Posterior vena cava (tissue), 2 donors: ENCODE data around the gene PPP1R36. TPM values are rescaled to one million over a fixed set of nuclear protein-coding genes. Genes with fewer than 3 reads are reported as not detected.
"Not testable (repeated sequence)": the region's sequence is repeated elsewhere in the genome, so short reads cannot be mapped to it uniquely, and the experiment has no call there.

ENCODE experiments used
- DNase-seq: peaks from one replicate; pipeline ENCODE4 v3.0.0-alpha.2; 2020; ENCODE audit warnings: low spot score
- intact Hi-C, 2 donors: fragments of 100-400 bp; cut with DNase I; formaldehyde crosslinking; loops; one replicate each; pipeline versions ENCODE4 v1.14.1 to v1.14.2; 2022 to 2023
- total RNA-seq, 2 donors: library from RNA; stranded (reverse); fragmentation: NEBNext Ultra II Directional; extraction: Animal tissue kit (Norgen Biotek cat#: 25700); gene quantifications; one replicate each; pipeline ENCODE4 v1.2.1, GENCODE V29; 2021
- donor health status: DM: yes; HTN: yes; CAD: no.
- donor health status: DM: yes; HTN: yes; CAD: no.

PPP1R36 gene
- total RNA-seq, 2 donors from 2014 or later, result 0.62 to 0.65 TPM

DNA sequence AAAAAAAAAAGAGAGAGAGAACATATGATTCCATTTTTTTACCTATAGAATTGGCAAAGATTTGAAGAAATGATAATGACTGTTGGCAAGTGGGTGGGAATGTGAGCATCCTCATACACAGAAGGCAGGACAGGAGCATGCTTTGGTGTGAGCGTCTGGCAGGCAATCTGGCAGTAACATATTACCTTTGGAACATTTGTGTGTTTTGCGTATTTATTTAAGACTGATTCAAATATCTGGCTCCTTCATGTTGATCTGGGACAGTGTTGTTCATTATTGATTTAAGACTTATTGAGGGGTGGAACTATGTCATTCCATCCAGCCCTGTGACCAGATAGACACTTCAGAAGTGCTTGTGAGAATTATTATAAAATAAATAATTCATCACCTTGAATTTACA is 53.1 kb downstream of the PPP1R36 start:
- intact Hi-C loops, result loop anchor here in 1 of 2 donors (1.0 kb wide), 1 partner anchor 22 kb away; no protein-coding TSS in a partner anchor
- DNase-seq, result no peak

GRCh38 chr14:64604001-64604400 is 54.2 kb downstream of the PPP1R36 start:
- no peak for DNase-seq
- intact Hi-C loops, result no loop called here

DNA sequence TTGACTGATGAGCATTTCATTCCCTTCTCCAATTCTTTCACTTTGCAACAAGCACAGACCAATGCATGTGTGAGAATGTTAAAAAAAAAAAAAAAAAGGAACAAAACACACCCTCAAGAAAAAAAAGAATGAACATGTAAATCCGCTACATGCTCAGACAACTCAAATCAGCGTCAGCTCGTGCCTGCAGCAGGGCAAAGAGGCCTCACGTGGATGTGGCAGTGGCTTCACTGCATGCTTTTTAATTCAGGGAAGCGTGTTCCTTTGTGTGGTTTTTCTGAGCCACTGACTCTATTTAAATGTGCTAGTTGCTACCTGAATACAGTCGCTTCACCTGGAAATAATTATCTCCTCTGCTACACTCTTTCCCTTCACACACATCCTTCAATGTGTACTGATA is 55.1 kb downstream of the PPP1R36 start:
- no peak for DNase-seq
- intact Hi-C loops, result no loop called here

DNA sequence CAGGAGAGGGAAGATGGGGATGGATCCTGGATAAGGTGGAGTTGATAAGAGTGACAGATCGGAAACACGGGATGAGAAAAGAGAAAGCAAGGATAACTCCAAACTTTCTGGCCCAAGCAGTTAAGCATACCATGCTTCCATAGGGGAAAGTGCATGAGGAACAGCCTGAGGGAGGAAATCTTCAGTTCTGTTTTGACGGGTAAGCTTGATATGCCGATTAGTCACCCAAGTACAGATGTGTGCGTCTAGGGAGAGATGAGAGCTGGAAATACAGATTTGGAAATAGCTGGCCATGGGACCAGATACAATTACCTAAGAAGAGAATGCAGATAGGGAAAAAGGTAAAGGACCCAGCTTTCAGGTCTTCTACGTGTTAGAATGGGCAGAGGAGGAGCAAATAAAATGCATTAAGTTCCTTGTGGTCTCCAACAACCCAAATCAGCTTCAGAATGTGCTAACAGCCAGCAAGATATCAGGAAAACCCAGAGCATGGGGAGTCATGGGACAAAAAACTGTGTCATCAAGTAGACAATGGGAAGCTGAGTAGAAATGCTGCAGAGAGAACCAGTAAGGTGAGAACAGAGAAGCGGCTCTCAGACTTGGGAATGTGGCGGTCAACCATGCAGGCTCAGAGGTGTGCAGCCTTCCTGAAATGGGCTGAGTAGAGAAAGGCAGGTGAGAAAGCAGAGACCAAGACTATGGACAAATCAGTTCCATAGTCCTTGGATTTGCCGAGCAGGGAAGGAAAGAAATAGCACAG is 56.3 kb downstream of the PPP1R36 start:
- no peak for DNase-seq
- intact Hi-C loops, result no loop called here

DNA sequence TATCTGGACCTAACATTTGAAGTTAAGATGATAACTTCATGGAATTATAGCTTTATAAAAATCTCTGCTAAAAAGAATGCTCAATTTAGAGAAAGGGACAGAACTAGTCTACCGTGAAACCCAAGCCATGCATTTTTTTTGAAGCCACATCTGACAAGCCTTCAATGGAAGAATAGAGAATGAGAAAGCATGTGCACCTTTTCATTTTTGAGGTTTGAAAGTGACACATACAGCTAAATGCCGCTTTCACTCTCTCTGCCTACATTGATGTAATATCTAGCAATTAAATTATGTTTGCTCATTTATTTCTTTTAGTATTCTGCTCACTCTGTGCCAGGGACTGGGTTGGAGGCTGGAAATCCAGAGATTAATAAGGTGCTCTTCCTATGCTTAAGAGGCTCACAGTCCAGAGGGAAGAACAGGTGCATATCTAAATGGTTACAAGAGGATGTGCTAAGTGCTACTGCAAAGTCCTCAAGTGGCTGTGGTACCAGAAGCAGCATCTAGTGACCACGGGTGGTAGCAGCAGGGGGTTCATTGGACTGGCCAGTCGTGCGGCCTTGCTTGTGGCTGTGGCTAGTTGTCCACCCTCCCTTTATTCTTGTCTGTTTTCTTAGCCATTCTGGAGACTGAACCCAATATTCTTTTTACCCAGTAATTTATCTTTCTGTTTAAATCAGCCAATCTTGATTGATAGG is 60.4 kb downstream of the PPP1R36 start:
- intact Hi-C loops, result no loop called here
- no peak for DNase-seq

DNA sequence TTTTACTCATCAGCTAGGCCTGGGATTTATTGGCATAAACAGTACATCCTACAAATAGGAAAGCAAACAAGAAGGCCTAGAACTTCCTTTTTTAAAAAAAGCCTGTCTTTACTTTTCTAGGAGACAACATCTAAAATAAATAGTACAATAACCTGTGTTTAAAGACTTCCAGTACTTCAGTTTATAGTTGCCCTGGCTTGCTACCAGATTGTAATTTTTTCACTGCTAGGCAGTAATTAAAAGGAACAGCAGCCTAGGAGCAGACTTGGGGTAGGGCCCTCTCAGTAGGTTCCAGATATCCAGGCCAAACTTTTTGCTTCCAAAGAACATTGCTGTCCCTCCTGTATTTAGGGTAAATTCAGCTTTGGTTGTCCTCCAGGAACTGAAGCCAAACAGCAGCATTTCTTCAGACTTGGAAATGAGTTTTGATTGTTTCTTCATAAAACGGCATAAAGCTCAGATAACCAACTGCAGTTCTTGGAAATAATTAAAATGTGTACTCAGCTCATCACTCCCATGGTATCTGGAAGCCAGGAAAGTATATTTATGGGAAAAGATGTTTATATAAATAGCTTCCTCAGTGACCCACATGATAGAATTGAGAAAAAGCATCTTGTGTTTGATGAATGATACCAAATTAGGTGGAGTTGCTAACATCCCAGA is 61.7 kb downstream of the PPP1R36 start:
- intact Hi-C loops, result no loop called here
- no peak for DNase-seq

DNA sequence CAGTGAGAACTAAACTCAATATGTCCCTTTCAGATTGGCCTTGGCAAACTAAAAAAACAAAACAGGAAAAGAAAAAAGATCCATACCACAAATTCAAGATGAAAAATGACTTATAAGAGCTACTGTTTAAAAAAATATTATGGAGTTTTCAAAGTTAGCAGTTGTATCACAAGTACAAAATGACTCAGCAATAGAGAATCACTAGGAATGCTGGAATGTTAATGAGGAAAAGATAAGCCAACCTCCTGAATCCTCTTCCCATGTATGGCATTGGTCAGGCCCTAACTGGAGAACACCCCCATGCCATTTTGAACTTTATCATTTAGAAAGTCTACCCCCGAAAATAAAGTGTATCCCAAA is 62.2 kb downstream of the PPP1R36 start:
- intact Hi-C loops, result no loop called here

DNA sequence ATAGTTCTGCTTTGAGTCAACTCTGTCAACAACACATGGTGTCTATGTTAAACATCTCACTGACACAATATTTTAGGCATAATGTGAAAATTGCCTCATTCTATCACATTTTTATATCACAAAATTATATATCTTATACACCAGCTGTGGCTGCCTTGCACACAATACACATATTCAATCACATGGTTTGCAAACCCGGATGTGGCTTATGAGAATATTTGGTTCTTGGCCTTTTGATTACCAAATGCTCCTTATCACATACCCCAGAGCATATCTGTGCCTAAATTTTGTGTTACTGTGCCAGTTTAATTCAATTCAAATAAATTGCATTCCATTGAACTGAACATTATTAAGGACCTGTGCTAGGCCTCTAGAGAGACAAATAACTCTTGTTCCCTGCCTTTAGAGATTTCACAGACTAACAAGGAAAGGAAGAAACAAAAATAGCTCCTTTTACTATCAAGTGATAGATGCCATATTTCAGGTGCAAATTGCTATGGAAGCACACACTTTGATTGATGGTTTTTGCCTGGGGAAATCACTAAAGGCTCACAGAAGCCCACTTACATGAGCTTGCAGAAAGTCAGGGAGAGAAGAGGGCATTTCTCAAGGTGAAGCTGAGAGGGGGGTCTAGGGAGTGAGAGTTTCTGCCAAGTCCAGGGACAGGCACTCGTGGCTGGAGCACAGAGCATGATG is 63.4 kb downstream of the PPP1R36 start:
- intact Hi-C loops, result no loop called here

More for the DNA sequence above, 62.2 kb downstream of the PPP1R36 start:
- no peak for DNase-seq

DNA sequence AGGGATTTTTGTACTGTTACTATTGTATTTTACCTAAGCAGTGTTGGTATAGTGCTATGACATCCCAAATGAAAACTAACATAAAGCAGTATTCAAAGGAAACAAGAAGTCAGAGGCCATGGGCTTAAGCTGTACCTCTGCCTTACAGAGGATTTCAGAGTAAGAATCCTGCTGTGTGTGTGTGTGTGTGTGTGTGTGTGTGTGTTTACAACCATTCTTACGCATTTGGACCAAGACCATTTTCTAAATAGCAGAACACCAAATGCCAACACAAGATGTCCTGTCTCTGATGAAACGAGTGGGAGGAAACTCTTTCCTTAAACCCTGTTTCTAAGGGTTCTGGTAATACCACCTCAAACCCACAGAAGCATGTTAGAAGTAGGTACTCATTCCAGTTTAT is 64.4 kb downstream of the PPP1R36 start:
- no peak for DNase-seq
- intact Hi-C loops, result no loop called here

More for the DNA sequence above, 63.4 kb downstream of the PPP1R36 start:
- DNase-seq, result no peak

- no peak for DNase-seq
- intact Hi-C loops, result no loop called here
Observed at GRCh38 chr14:64614805-64615391, 65.1 kb downstream of the PPP1R36 start.

- DNase-seq, intact Hi-C loops: not testable (repeated sequence)
Observed at GRCh38 chr14:64617872-64618408, 68.2 kb downstream of the PPP1R36 start.

GRCh38 chr14:64620910-64621309 is 71.1 kb downstream of the PPP1R36 start:
- intact Hi-C loops, result no loop called here
- no peak for DNase-seq

DNA sequence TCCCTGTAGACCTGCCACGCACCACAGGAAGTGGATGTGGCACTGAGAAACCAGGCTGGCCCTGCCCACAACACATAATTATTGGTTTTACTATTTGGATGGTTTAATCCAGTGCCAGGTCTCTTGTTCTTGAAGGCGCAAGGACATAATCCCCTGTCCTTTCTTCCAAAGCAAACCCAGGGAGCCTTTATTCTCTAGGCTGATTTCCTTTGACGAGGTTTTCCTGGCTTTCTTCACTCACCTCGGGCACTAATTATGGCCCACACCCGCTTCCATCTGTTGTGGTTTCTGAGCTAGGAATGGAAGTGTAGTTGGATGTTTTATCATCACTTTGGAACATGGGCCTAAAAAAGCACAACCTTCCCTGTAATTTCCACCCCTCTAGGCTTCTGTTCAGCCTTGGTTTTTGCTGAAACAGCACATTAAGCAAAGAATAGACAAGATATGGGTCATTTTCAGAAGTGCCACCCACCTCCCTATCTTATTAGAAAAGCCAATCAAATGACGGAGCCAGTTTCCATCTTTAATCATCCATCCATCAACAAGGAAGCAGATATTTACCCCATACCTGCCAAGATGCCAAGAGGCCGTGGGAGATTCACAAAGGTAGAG is 73.9 kb downstream of the PPP1R36 start:
- intact Hi-C loops, result no loop called here
- no peak for DNase-seq

- DNase-seq, result no peak
- intact Hi-C loops, result no loop called here
Observed at GRCh38 chr14:64625386-64626232, 75.8 kb downstream of the PPP1R36 start.

DNA sequence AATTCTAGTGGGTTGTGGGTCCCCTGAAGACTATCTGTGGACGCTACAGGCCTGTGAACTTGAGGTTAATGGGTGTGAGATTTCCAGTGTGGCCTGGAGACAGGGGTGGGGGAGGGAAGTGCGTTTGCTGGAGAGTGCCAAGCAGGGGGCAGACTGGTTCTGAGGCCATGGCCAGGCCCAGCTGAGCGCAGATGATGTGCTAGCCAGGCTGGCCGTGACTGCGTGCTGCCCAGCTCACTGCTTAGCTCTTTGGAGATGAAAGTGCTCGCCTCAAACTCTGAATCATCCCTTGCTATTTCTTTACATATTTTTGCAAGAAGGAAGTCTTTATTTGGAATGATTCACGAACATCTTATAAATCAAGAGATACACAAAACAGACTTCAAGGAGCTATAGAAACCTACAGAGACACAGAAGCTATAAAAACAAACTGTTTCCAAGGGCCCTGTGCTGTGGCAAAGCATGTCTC is 79.2 kb downstream of the PPP1R36 start:
- intact Hi-C loops, result no loop called here
- no peak for DNase-seq

GRCh38 chr14:64630778-64631177 is 81.0 kb downstream of the PPP1R36 start:
- intact Hi-C loops, result loop anchor here in 1 of 2 donors (10.0 kb wide), 1 partner anchor 86 kb away; the partner anchor contains the start of genes HSPA2 and PPP1R36
- DNase-seq, result no peak

GRCh38 chr14:64631222-64631621 is 81.5 kb downstream of the PPP1R36 start:
- DNase-seq, result not testable (repeated sequence)
- intact Hi-C loops, result loop anchor here in 1 of 2 donors (10.0 kb wide), 1 partner anchor 86 kb away; the partner anchor contains the start of genes HSPA2 and PPP1R36
